Adrenal gland (tissue), 5 donors: ENCODE data around the gene RABGAP1L.

ENCODE experiments used
- CTCF ChIP-seq, 6 experiments: fragments of 450-650 bp in 4 of 6; fragments of 200-600 bp in 2 of 6; sonication (generic) in 1 of 6; IDR thresholded peaks; 1 replicate in 5 of 6; 2 replicates in 1 of 6; pipeline versions ENCODE4 v1.5.1 to v1.8.0; 2016 to 2021; ENCODE audit warnings: antibody characterized with exemption in 6 of 6, mild to moderate bottlenecking in 2 of 6, moderate library complexity in 1 of 6
- POLR2A ChIP-seq, 2 donors: fragments of 450-650 bp; IDR thresholded peaks; one replicate each; pipeline ENCODE4 v1.6.1; 2017; ENCODE audit warnings: antibody characterized with exemption in 2 of 2, mild to moderate bottlenecking in 2 of 2, moderate library complexity in 1 of 2
- donor health status: DM: no; HTN: no; CAD: no.

- TF ChIP-seq POLR2A (IDR thresholded peaks at IDR 0.05) (no peak), CTCF (IDR thresholded peaks at IDR 0.05) (no peak)
These were observed 760.8 kb downstream of the RABGAP1L start for GRCh38 chr1:174920093-174920492.
